HG03469 (cell line): Measurements from ENCODE around the gene ATAD5.

Experiments used
- ATAC-seq: cut with Tn5 transposase; IDR thresholded peaks from one replicate; pipeline ENCODE4 v1.9.1; 2021; ENCODE audit warnings: mild to moderate bottlenecking, moderate library complexity, moderate number of reproducible peaks; ENCODE audit not compliant: unreplicated experiment

ATAD5 gene

GRCh38 chr17:30823421-30823820 lies 8.3 kb upstream of the ATAD5 start:
- no peak for ATAC-seq

GRCh38 chr17:30824002-30824355 lies 7.8 kb upstream of the ATAD5 start:
- no peak for ATAC-seq

- peak; percentile 75 for ATAC-seq
Measured at GRCh38 chr17:30824356-30825145, 7.2 kb upstream of the ATAD5 start, which contains the start of gene CRLF3. Gene CRLF3 (minus strand): TSS chr17:30824692. CDS start chr17:30824651, 41 bp downstream.

- ATAC-seq = no peak
Measured at GRCh38 chr17:30827082-30827481, 4.7 kb upstream of the ATAD5 start.

- ATAC-seq = no peak
Measured at GRCh38 chr17:30829022-30829421, 2.7 kb upstream of the ATAD5 start.

- ATAC-seq = no peak
Measured at GRCh38 chr17:30831257-30831656, 509 bp upstream of the ATAD5 start.

GRCh38 chr17:30832438-30833124 lies 815 bp downstream of the ATAD5 start:
- no peak for ATAC-seq

- ATAC-seq = no peak
Measured at GRCh38 chr17:30838202-30838807, 6.5 kb downstream of the ATAD5 start.

GRCh38 chr17:30840771-30841170 lies 9.0 kb downstream of the ATAD5 start:
- ATAC-seq = no peak

GRCh38 chr17:30848021-30848420 lies 16.3 kb downstream of the ATAD5 start:
- ATAC-seq = no peak

- ATAC-seq = no peak
Measured at GRCh38 chr17:30854146-30854545, 22.4 kb downstream of the ATAD5 start.

- ATAC-seq = no peak
Measured at GRCh38 chr17:30858556-30859250, 26.9 kb downstream of the ATAD5 start.

GRCh38 chr17:30864636-30865035 lies 32.9 kb downstream of the ATAD5 start:
- no peak for ATAC-seq

GRCh38 chr17:30869005-30869404 lies 37.2 kb downstream of the ATAD5 start:
- no peak for ATAC-seq

- ATAC-seq = no peak
Measured at GRCh38 chr17:30886187-30886586, 54.4 kb downstream of the ATAD5 start.

GRCh38 chr17:30894236-30894635 lies 62.5 kb downstream of the ATAD5 start:
- no peak for ATAC-seq

GRCh38 chr17:30897311-30897710 lies 65.5 kb downstream of the ATAD5 start:
- ATAC-seq = no peak

- ATAC-seq = no peak
Measured at GRCh38 chr17:30905742-30906100, 74.0 kb downstream of the ATAD5 start.

- peak; percentile 73 for ATAC-seq
Measured at GRCh38 chr17:30906101-30906911, 74.5 kb downstream of the ATAD5 start, which contains the start of gene TEFM. Gene TEFM (minus strand): TSS chr17:30906238. CDS start chr17:30906198, 40 bp downstream.

GRCh38 chr17:30908717-30909420 lies 77.1 kb downstream of the ATAD5 start:
- no peak for ATAC-seq
